Esophagus squamous epithelium (tissue), 4 donors: ENCODE data around the gene NAA16.

ENCODE experiments used
- CTCF ChIP-seq, 6 experiments: fragments of 450-650 bp in 4 of 6; fragments of 200-600 bp in 2 of 6; sonication (generic) in 2 of 6; IDR thresholded peaks; one replicate each; pipeline ENCODE4 v1.5.1; 2016 to 2019; ENCODE audit warnings: antibody characterized with exemption in 6 of 6, mild to moderate bottlenecking in 4 of 6, moderate library complexity in 4 of 6
- POLR2A ChIP-seq, 4 donors: fragments of 450-650 bp; IDR thresholded peaks; one replicate each; pipeline ENCODE4 v1.6.1; 2017; ENCODE audit warnings: antibody characterized with exemption in 4 of 4, mild to moderate bottlenecking in 4 of 4, moderate library complexity in 3 of 4

- no peak for TF ChIP-seq CTCF (IDR thresholded peaks at IDR 0.05)
- no peak for TF ChIP-seq POLR2A (IDR thresholded peaks at IDR 0.05)
Observed at GRCh38 chr13:41325752-41326151, 14.7 kb downstream of the NAA16 start.
